HFFc6 (cell line): ENCODE results near the gene OTX1. TPM values are rescaled to one million over a fixed set of nuclear protein-coding genes. Genes with fewer than 3 reads are reported as not detected.
A peak's percentile ranks its signal among the peaks of the same experiment; 100 is the strongest.

Experiments
- DNase-seq: peaks from one replicate; pipeline ENCODE4 v3.0.0-alpha.2; 2018
- H3K27ac Mint-ChIP-seq: 2 replicates; pipeline ENCODE4 v1.8.0; 2020; ENCODE audit warnings: mild to moderate bottlenecking, mixed read lengths
- H3K27me3 Mint-ChIP-seq: 2 replicates; pipeline ENCODE4 v1.8.0; 2021; ENCODE audit warnings: mild to moderate bottlenecking, moderate library complexity, mixed read lengths; ENCODE audit not compliant: insufficient read depth
- H3K36me3 Mint-ChIP-seq: 2 replicates; pipeline ENCODE4 v1.8.0; 2021; ENCODE audit warnings: low read depth, mixed read lengths
- H3K4me1 Mint-ChIP-seq: 2 replicates; pipeline ENCODE4 v1.8.0; 2020; ENCODE audit warnings: low read depth, mixed read lengths
- H3K4me3 Mint-ChIP-seq: 2 replicates; pipeline ENCODE4 v1.8.0; 2020; ENCODE audit warnings: mild to moderate bottlenecking, moderate library complexity, mixed read lengths
- H3K9me3 Mint-ChIP-seq: 2 replicates; pipeline ENCODE4 v1.8.0; 2020; ENCODE audit warnings: mild to moderate bottlenecking, mixed read lengths
- total RNA-seq, 6 experiments: library from RNA; stranded (reverse); fragmentation: NEBNext Ultra II Directional; extraction: Animal tissue kit (Norgen Biotek cat#: 25700); gene quantifications; 2 replicates in 1 of 6; 3 replicates in 5 of 6; pipeline ENCODE4 v1.2.3, GENCODE V29; 2021
- TF ChIP-seq, protein P1 (sequence below): fragments of 200-600 bp; sonication (generic); IDR thresholded peaks from 2 replicates; pipeline ENCODE4 v1.5.0; 2021; ENCODE audit warnings: antibody characterized with exemption, mild to moderate bottlenecking

OTX1 gene
- total RNA-seq, 6 experiments from 2014 or later: 0.41 to 0.61 (median 0.53) TPM

DNA sequence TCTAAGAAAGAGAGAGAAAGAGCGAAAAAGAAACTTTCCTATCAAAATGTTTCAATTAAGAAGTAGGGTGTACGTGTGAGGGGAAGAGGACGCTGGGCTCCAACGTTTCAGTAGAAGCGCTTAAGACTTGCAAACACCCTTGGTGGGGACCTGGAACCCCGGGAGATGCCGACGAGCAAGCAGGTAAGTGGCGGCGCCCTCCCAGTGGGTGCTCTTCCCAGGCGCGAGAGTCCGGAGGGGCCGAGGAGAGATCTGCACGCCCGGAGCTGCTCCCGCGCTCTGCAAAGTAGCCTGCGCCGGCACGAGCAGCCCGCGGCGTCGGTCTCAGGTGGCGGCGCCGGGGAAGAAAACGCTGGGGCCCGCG lies 678 bp upstream of the OTX1 start:
- H3K4me3 Mint-ChIP-seq: peak overlapping the region; percentile 89
- DNase-seq: no peak
- peaks cover 15% of the 10 kb centered on the region for H3K27me3 Mint-ChIP-seq
- no peak overlapping the region for H3K27ac Mint-ChIP-seq
- TF ChIP-seq, protein P1, sequence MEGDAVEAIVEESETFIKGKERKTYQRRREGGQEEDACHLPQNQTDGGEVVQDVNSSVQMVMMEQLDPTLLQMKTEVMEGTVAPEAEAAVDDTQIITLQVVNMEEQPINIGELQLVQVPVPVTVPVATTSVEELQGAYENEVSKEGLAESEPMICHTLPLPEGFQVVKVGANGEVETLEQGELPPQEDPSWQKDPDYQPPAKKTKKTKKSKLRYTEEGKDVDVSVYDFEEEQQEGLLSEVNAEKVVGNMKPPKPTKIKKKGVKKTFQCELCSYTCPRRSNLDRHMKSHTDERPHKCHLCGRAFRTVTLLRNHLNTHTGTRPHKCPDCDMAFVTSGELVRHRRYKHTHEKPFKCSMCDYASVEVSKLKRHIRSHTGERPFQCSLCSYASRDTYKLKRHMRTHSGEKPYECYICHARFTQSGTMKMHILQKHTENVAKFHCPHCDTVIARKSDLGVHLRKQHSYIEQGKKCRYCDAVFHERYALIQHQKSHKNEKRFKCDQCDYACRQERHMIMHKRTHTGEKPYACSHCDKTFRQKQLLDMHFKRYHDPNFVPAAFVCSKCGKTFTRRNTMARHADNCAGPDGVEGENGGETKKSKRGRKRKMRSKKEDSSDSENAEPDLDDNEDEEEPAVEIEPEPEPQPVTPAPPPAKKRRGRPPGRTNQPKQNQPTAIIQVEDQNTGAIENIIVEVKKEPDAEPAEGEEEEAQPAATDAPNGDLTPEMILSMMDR: no peak; the same call in 1 of the 2 replicates
- H3K9me3 Mint-ChIP-seq: peaks cover 13% of the 10 kb centered on the region
- peaks cover 13% of the 10 kb centered on the region for H3K4me1 Mint-ChIP-seq
- H3K36me3 Mint-ChIP-seq: peaks cover 37% of the 10 kb centered on the region

DNA sequence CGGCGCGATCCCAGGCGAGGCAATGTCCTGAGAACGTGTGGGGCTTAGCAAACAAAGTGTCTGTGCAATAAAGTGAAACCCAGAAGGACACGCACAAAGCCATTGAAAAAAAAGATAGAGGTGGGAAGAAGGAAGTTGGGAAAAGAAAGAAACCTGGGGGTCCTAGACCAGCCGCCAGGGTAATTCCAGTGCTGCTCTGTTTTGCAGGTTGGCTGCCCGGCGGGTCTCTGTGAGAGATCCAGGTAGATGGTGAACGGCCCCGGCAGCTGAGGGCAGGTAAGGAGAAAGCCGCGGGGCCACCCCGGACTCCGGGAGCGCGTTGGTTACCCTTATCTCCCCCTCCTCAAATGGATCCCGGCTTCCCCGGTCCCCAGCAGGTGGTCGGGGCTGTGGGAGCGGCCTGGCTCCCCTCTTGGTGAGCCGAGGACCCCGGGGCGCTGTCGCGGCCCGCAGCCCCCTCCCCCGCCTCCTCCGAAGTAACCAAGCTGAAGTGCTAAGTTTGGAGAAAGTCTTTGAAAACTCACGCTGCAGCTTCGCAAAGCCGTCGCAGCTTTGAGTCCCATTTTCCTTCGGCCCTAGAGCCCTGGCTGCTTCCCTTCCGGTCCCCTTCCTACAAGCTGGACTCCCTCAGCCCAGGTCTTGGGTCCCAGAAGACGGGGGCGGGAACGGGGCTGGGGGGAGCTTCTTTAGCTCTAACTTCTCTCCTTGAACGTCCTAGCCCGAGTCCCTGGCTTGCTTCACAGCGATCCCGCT lies 588 bp downstream of the OTX1 start:
- no peak for DNase-seq
- H3K27me3 Mint-ChIP-seq: peaks cover 24% of the 10 kb centered on the region
- peaks cover 13% of the 10 kb centered on the region for H3K4me1 Mint-ChIP-seq
- peaks cover 35% of the 10 kb centered on the region for H3K36me3 Mint-ChIP-seq
- peaks cover 24% of the 10 kb centered on the region for H3K9me3 Mint-ChIP-seq
- peak overlapping the region; percentile 89 for H3K4me3 Mint-ChIP-seq
- TF ChIP-seq, protein P1: no peak
- H3K27ac Mint-ChIP-seq: no peak overlapping the region; the same call in 1 of the 2 replicates

DNA sequence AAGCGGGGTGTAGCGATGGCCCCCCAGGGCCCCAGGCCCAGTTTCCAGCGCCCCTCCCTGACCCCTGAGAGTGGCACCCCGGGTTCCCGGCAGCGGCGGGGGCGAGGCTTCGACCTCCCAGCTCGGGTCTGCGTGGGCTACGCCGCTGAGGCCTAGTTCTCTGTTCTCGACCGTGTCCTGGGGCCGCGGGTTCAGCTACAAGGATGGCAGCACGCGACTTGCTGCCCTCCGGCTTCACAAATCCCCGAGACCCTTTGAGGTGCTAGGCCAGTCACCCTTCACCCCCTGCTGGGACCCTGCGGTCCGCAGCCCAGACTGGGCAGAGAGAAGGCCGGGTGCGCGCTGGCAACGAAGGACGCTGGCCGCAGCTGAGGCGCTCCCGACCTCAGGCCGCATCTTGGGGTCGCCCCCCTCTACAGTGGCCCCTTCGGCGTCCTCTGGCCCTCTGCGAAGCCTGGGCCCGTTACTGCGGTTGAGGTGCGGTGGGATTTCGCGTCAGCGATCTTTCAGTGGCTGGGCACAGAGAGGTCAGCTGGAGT lies 1.2 kb downstream of the OTX1 start:
- no peak overlapping the region for H3K27ac Mint-ChIP-seq
- H3K9me3 Mint-ChIP-seq: peaks cover 26% of the 10 kb centered on the region

DNA sequence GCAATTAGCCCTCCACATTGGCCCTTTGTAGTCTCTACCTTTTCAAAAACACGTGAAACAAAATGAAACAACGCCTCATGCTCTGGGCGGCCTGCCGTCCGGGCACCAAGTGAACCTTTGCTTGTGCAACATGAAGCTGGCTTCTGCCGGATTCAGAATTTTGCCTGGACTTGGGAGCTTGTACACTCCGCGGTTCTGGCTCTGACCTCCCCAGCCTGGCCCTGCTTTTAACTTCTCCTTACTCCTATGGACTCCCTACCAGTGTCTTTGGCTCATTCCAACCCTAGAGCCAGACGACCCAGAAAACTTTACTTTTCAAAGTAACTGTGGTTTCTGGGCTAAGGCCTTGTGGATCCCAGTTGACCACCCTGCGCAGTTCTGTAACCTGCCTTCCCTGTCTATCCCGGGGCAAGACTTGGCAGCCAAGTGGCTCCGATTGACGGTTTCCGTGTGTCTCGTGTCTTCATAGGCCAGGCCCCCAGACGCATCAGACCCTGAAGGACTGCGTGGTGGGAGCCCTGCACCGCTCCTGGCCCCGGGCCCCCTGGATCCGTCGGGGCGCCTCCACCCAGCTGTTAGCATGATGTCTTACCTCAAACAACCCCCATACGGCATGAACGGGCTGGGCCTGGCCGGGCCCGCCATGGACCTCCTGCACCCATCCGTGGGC lies 1.9 kb downstream of the OTX1 start:
- H3K4me3 Mint-ChIP-seq: peak overlapping the region; percentile 47; the same call in 1 of the 2 replicates
- peaks cover 37% of the 10 kb centered on the region for H3K27me3 Mint-ChIP-seq
- no peak for DNase-seq
- peaks cover 26% of the 10 kb centered on the region for H3K9me3 Mint-ChIP-seq
- H3K36me3 Mint-ChIP-seq: peaks cover 33% of the 10 kb centered on the region
- no peak overlapping the region for H3K27ac Mint-ChIP-seq
- TF ChIP-seq, protein P1: no peak
- H3K4me1 Mint-ChIP-seq: peaks cover 19% of the 10 kb centered on the region

More for the DNA sequence above, 1.2 kb downstream of the OTX1 start:
- TF ChIP-seq, protein P1: no peak
- peak overlapping the region; percentile 47; the same call in 1 of the 2 replicates for H3K4me3 Mint-ChIP-seq
- DNase-seq: no peak
- peaks cover 13% of the 10 kb centered on the region for H3K4me1 Mint-ChIP-seq
- H3K36me3 Mint-ChIP-seq: peaks cover 33% of the 10 kb centered on the region
- H3K27me3 Mint-ChIP-seq: peaks cover 30% of the 10 kb centered on the region

DNA sequence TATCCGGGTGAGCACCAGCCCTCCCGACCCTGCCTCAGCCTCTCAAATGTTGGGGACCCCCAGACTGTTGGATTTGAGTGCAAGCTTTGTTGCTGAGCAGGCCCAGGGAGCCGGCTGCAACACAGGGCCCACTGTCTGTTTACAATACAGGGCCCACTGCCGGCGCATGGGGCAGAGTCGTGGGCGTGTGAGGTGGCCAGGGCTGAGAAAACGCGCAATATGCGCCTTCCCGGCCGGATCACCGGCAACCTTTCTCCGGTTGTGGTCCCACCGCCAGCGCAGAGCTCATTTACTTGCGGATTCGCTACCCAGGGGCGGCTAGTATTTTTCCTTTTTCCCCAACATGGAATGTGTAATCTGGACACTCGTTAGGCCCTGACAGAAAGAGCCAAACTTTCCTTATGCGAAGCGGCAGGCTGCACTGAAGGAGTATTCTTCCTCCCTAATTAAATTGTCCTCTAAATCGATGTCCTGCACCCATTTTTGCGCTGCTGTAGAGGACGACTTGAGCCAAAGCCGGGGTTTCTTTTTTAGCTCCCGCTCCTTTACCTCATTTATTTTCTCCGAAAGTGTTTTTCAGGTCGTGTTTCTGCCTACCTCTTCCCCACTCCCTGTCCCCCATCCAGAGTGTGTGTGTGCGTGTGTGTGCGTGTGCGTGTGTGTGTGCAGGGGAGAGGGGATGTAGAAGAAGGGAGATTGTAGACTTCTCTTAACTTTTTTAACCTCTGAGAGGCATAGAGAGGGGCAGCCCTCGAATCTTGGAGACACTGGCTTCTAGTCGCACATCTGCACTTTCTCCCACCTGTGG lies 2.7 kb downstream of the OTX1 start:
- peaks cover 26% of the 10 kb centered on the region for H3K9me3 Mint-ChIP-seq
- no peak overlapping the region for H3K27ac Mint-ChIP-seq
- TF ChIP-seq, protein P1: no peak
- no peak for DNase-seq
- peaks cover 44% of the 10 kb centered on the region for H3K27me3 Mint-ChIP-seq
- H3K4me3 Mint-ChIP-seq: no peak overlapping the region
- H3K36me3 Mint-ChIP-seq: peaks cover 30% of the 10 kb centered on the region
- peaks cover 27% of the 10 kb centered on the region for H3K4me1 Mint-ChIP-seq
